Measurements from ENCODE around the gene KEL. TPM values are rescaled to one million over a fixed set of nuclear protein-coding genes. Genes with fewer than 3 reads are reported as not detected.

Gene KEL
- total and polyA plus RNA-seq, 2 donors (not counting 3 experiments of a cell fraction or from before 2014, with no cell fraction given), result 0.30 to 1.2 TPM

DNA sequence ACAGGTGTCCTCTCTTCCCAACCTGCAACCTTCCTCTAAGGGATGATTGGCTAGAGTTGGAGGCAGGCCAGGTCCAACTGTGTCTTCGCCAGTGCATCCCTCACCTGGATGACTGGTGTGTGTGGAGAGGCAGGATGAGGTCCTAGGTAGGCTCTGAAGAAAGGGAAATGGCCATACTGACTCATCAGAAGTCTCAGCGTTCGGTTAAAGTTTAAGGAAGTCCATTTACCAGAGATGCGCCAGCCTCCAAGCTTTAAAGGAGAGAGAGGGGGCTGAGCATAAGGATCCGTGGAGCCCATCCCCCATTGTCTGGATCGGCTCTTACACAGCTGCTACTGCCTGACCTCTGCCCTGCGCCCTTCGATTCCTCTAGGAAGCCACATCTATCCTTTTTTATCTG lies 4.4 kb downstream of the KEL start:
- POLR2A ChIA-PET, result no interaction called here
- FAIRE-seq (no peak), DNase-seq (ENCODE audit: low read depth, low spot score) (no peak)
- CTCF ChIA-PET, result no interaction called here
- Histone ChIP-seq H3K4me1 (ENCODE audit: control insufficient read depth, extremely low read depth, insufficient read depth, low read length) (no peaks in the 10 kb centered on the region), H3K9ac (replicated peaks; ENCODE audit: extremely low read depth, insufficient read depth, low read length) (no peak overlapping the region), H3K27me3 (ENCODE audit: control insufficient read depth in 2 of 2, insufficient read depth in 2 of 2, low read length in 2 of 2) (no peaks in the 10 kb centered on the region), H4K20me1 (replicated peaks; ENCODE audit: control insufficient read depth, extremely low read depth, insufficient read depth, low read length) (no peaks in the 10 kb centered on the region), H3K9me3 (replicated peaks; ENCODE audit: control insufficient read depth, insufficient read depth, low read length) (no peaks in the 10 kb centered on the region), H3K36me3 (ENCODE audit: control insufficient read depth in 2 of 2, extremely low read depth in 1 of 2, insufficient read depth in 2 of 2, low read length in 2 of 2) (no peaks in the 10 kb centered on the region), H3K4me2 (ENCODE audit: insufficient read depth, low read length) (no peak overlapping the region), H3K4me3 (replicated peaks in 1 of 3; ENCODE audit: insufficient read depth in 1 of 3, low read depth in 1 of 3, low read length in 3 of 3) (no peak overlapping the region), H3K27ac (ENCODE audit: insufficient read depth, low read depth, low read length) (no peak overlapping the region), H3K9me1 (replicated peaks; ENCODE audit: control insufficient read depth, extremely low read depth, insufficient read depth, low read length) (no peaks in the 10 kb centered on the region), H2AFZ (ENCODE audit: low read depth, low read length) (no peak overlapping the region), H3K79me2 (ENCODE audit: control insufficient read depth, insufficient read depth, low read length) (no peaks in the 10 kb centered on the region)
- dilution Hi-C loops (cut with MboI; ENCODE audit: extremely low pct_ligation_motif_present, low sequenced_read_pairs), result no loop called here
- intact Hi-C loops (cut with micrococcal nuclease), result no loop called here
- BruUV-seq (replicated peaks), result no TSS peak
- TF ChIP-seq, protein P1, sequence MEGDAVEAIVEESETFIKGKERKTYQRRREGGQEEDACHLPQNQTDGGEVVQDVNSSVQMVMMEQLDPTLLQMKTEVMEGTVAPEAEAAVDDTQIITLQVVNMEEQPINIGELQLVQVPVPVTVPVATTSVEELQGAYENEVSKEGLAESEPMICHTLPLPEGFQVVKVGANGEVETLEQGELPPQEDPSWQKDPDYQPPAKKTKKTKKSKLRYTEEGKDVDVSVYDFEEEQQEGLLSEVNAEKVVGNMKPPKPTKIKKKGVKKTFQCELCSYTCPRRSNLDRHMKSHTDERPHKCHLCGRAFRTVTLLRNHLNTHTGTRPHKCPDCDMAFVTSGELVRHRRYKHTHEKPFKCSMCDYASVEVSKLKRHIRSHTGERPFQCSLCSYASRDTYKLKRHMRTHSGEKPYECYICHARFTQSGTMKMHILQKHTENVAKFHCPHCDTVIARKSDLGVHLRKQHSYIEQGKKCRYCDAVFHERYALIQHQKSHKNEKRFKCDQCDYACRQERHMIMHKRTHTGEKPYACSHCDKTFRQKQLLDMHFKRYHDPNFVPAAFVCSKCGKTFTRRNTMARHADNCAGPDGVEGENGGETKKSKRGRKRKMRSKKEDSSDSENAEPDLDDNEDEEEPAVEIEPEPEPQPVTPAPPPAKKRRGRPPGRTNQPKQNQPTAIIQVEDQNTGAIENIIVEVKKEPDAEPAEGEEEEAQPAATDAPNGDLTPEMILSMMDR (IDR thresholded peaks at IDR 0.05; ENCODE audit: extremely low read depth in 1 of 2, insufficient read depth in 1 of 2, low read depth in 1 of 2, low read length in 2 of 2), result no peak
- TF ChIP-seq, protein P2, sequence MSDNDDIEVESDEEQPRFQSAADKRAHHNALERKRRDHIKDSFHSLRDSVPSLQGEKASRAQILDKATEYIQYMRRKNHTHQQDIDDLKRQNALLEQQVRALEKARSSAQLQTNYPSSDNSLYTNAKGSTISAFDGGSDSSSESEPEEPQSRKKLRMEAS (IDR thresholded peaks at IDR 0.05; ENCODE audit: insufficient read depth, insufficient read length), result no peak

DNA sequence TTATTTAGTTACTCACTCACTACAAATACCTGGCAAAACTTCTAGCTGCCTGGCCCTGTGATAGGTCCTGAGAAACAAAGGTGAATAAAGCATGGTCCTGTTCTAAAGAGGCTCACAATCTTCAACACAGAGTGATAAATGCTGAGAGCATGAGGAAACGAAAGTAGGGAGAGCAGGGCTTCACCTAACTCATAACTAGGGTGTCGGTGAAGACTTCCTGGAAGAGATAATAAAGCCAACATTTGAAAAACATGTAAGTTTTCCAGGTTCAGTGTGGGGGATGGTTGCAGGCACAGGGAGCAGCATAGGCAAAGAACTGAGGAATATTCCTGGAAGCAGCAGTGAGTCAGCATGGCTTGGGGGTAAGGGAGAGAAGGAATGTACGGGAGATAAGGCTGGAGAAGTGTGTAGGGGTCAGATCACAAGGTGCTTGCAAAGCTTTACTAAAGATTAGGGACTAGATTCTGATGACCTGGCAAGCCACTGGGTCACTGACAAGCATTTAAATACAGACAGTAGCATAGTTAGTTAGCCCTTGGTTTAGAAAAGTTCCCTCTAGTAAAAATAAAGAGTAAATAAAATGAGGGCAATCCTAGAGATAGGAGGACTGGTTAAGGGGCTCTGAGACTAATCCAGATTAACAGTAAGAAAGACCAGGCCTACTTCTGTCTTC lies 5.1 kb downstream of the KEL start:
- dilution Hi-C loops (cut with MboI; ENCODE audit: extremely low pct_ligation_motif_present, low sequenced_read_pairs) (no loop called here), intact Hi-C loops (cut with micrococcal nuclease) (no loop called here)
- Histone ChIP-seq H3K27ac (ENCODE audit: insufficient read depth, low read depth, low read length) (no peak overlapping the region), H3K36me3 (ENCODE audit: control insufficient read depth in 2 of 2, extremely low read depth in 1 of 2, insufficient read depth in 2 of 2, low read length in 2 of 2) (no peaks in the 10 kb centered on the region), H3K79me2 (ENCODE audit: control insufficient read depth, insufficient read depth, low read length) (no peaks in the 10 kb centered on the region), H3K4me1 (ENCODE audit: control insufficient read depth, extremely low read depth, insufficient read depth, low read length) (no peaks in the 10 kb centered on the region), H3K9ac (replicated peaks; ENCODE audit: extremely low read depth, insufficient read depth, low read length) (no peak overlapping the region), H4K20me1 (replicated peaks; ENCODE audit: control insufficient read depth, extremely low read depth, insufficient read depth, low read length) (no peaks in the 10 kb centered on the region), H3K9me1 (replicated peaks; ENCODE audit: control insufficient read depth, extremely low read depth, insufficient read depth, low read length) (no peaks in the 10 kb centered on the region), H3K4me2 (ENCODE audit: insufficient read depth, low read length) (no peak overlapping the region), H3K27me3 (ENCODE audit: control insufficient read depth in 2 of 2, insufficient read depth in 2 of 2, low read length in 2 of 2) (no peaks in the 10 kb centered on the region), H2AFZ (ENCODE audit: low read depth, low read length) (no peak overlapping the region), H3K9me3 (replicated peaks; ENCODE audit: control insufficient read depth, insufficient read depth, low read length) (no peaks in the 10 kb centered on the region), H3K4me3 (replicated peaks in 1 of 3; ENCODE audit: insufficient read depth in 1 of 3, low read depth in 1 of 3, low read length in 3 of 3) (no peak overlapping the region)
- FAIRE-seq, result no peak
- BruUV-seq (replicated peaks), result no TSS peak
- ChIA-PET POLR2A (no interaction called here), CTCF (no interaction called here)
- no peak for DNase-seq (ENCODE audit: low read depth, low spot score)
- TF ChIP-seq, protein P1 (IDR thresholded peaks at IDR 0.05; ENCODE audit: extremely low read depth in 1 of 2, insufficient read depth in 1 of 2, low read depth in 1 of 2, low read length in 2 of 2), result no peak
- TF ChIP-seq EZH2 (IDR thresholded peaks at IDR 0.05; ENCODE audit: borderline replicate concordance, low read depth, low read length, severe bottlenecking), result no peak
- no peak for TF ChIP-seq MYC (IDR thresholded peaks at IDR 0.05; ENCODE audit: low read depth, low read length)
- no peak for TF ChIP-seq FOS (IDR thresholded peaks at IDR 0.05; ENCODE audit: borderline replicate concordance, insufficient read depth, low read length)
- TF ChIP-seq, protein P2 (IDR thresholded peaks at IDR 0.05; ENCODE audit: insufficient read depth, insufficient read length), result no peak
- no peak for TF ChIP-seq POLR2A (IDR thresholded peaks at IDR 0.05; ENCODE audit: low read depth, low read length)
- TF ChIP-seq GATA2 (IDR thresholded peaks at IDR 0.05; ENCODE audit: insufficient read depth, insufficient read length, low read depth, low read length), result no peak
- TF ChIP-seq POLR2AphosphoS5 (IDR thresholded peaks at IDR 0.05; ENCODE audit: insufficient read depth, low read depth, low read length), result no peak
- TF ChIP-seq JUN (IDR thresholded peaks at IDR 0.05; ENCODE audit: borderline replicate concordance, insufficient read depth, insufficient read length, low read depth), result no peak
